Measurements from ENCODE around the gene SNAP47.

SNAP47 gene

DNA sequence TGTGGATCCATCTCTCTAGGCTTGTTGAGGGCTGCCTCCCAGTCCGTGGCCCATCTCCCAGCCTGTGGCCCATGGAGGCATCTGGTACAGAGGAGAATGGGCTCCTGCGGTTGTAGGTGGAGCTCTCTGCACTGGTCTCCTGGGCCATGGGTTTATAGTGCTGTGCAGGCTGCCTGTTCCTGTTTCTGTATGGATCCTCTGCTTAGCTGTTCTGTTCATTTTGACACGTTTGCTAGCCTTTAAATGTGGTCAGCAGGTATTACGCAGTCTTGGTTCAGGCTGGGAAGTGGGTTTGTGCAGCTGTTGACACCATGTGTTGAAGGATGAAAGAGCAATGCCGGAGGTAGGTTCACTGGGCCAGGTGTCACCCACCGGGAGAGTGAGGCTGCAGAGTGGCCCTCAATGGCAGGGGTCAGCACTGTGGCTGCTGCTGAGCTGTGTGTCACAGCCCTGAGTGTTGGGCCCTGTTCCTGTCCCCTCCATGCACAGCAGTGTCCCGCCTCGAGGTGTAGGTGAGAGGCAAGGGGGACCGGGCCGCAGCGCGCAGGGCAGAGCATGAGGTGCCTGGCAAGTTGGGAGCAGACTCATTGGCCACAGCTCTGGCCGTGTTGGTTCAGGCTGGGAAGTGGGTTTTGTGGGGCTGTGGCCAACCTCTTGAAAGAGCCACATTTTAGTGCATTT lies 39.0 kb downstream of the SNAP47 start:
- TF ChIP-seq, protein P1, sequence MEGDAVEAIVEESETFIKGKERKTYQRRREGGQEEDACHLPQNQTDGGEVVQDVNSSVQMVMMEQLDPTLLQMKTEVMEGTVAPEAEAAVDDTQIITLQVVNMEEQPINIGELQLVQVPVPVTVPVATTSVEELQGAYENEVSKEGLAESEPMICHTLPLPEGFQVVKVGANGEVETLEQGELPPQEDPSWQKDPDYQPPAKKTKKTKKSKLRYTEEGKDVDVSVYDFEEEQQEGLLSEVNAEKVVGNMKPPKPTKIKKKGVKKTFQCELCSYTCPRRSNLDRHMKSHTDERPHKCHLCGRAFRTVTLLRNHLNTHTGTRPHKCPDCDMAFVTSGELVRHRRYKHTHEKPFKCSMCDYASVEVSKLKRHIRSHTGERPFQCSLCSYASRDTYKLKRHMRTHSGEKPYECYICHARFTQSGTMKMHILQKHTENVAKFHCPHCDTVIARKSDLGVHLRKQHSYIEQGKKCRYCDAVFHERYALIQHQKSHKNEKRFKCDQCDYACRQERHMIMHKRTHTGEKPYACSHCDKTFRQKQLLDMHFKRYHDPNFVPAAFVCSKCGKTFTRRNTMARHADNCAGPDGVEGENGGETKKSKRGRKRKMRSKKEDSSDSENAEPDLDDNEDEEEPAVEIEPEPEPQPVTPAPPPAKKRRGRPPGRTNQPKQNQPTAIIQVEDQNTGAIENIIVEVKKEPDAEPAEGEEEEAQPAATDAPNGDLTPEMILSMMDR (IDR thresholded peaks at IDR 0.05; ENCODE audit: insufficient read depth, low read depth, low read length, missing control alignments): no peak
- DNase-seq (ENCODE audit: low read depth): no peak
- no peak overlapping the region for H3K4me3 ChIP-seq (ENCODE audit: low read depth, low read length)

DNA sequence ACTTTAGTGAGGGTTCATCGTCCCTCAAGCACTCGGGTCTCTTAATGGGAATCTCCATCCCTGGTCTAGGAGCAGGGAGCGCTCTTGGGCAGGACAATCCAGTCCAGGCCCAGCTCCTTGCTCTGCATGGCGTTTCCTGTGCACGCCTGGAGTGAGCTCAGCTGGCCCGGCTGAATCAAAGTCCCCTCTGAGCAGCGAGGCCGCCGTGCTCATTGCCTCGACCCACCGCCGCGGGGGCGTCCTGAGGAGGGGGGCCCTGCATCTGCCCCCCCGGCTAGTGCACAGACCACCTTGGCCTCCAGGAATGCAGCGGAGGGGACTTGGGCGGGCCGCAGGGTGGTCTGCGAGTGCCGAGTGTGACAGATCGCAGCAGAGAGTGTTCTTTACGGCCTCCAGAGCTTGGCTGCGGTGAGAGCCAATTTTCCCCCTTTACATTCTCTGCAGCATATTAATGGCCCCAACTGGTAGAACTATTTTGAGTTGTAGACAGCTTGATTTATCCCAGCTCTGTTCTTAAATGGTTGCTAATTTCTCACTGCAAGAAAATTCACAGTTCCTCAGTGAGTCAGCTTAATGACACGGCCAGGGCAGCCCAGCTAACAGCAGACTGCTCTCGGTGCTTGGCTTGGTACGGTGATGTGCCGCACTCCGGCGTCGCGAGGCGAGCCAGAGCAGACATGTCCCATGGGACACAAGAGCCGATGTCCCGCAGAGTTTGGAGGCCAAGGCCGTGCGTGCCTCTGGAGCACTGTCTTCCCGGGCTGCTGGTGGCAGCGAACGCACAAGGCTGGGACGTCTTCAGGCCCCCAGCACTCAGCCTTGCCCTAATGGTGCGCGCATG lies 39.8 kb downstream of the SNAP47 start:
- no peak for DNase-seq (ENCODE audit: low read depth)
- TF ChIP-seq, protein P1 (IDR thresholded peaks at IDR 0.05; ENCODE audit: insufficient read depth, low read depth, low read length, missing control alignments): no peak
- no peak overlapping the region for H3K4me3 ChIP-seq (ENCODE audit: low read depth, low read length)

DNA sequence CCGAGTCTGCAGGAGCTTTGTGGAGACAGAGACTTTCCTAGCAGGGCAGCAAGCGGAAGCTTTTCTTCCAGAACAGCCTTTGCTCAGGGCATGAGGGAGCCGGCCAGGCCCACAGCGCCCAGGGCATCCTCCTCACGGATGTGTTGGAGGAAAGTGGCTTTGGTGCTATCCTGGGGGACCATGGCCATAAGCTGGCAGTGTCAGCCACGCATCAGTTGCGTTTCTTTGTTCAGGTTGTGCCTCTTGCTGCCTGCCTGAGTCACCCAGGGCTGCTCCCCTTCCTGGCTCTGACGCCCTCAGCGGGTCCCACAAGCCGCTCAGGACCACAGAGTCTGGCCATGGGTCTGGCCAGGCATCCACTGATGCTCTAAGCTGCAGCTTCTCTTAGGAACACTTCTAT lies 40.6 kb downstream of the SNAP47 start:
- H3K4me3 ChIP-seq (ENCODE audit: low read depth, low read length): no peak overlapping the region
- TF ChIP-seq, protein P1 (IDR thresholded peaks at IDR 0.05; ENCODE audit: insufficient read depth, low read depth, low read length, missing control alignments): no peak
- no peak for DNase-seq (ENCODE audit: low read depth)

DNA sequence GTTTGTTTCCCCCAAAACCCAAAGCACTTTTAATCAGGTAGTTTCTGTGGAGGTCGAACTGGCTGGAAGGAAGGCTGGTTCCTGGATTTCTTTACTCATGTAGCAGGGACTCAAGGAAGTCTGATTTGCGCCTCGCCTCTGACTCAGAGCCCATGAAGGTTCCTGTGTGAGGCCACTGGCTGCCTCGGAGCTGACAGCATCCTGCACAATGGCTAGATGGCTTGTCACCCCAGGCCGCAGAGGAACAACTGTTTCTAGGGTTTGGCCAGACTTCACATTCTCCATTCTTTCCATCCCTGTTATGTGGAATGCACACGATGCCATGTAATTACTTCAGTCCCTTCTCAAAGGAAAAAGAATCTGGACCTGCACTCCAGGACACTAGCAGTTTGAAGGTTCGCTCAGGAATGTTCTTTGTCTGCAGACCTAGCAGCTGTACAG lies 41.1 kb downstream of the SNAP47 start:
- TF ChIP-seq, protein P1 (IDR thresholded peaks at IDR 0.05; ENCODE audit: insufficient read depth, low read depth, low read length, missing control alignments): no peak

DNA sequence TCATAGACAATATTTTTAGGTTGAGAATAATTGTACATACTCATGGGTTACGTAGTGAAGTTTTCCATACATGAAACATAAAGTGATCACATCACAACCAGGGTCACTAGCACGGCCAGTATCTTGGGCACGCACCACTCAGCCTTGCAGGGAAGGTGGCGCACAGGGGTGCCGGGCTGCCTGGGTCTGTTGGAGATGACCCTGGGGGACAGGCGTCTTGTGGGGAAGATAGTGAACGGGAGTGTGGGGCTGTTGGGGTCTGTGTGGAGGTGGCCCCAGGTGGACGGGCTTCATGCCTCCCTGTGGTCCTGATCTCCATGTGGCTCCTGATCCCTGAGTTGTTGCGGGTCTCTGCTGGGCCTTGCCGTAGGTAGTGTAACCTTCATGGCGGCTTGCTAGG lies 41.9 kb downstream of the SNAP47 start:
- TF ChIP-seq, protein P1 (IDR thresholded peaks at IDR 0.05; ENCODE audit: insufficient read depth, low read depth, low read length, missing control alignments): no peak
- no peak for DNase-seq (ENCODE audit: low read depth)
- H3K4me3 ChIP-seq (ENCODE audit: low read depth, low read length): no peak overlapping the region

More for the DNA sequence above, 41.1 kb downstream of the SNAP47 start:
- no peak overlapping the region for H3K4me3 ChIP-seq (ENCODE audit: low read depth, low read length)
- DNase-seq (ENCODE audit: low read depth): no peak

DNA sequence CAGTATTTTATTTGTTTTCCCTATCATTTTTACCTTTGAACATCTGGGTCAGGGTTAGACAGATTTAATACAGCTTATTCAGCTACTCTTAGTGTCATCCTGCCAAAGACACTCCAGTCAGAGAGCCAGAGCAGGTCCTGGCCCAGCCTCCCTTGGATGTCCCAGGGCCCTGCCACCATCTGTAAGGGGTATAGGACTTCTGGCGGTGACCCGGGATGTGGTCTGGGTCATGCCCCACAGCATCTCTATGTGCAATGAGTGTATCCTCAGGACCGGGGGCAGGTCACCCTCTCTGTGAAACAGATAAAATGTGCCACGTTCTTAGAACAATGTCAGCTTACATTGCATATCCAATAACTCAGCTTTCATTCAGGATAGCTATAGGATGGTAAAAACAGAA lies 42.4 kb downstream of the SNAP47 start:
- TF ChIP-seq, protein P1 (IDR thresholded peaks at IDR 0.05; ENCODE audit: insufficient read depth, low read depth, low read length, missing control alignments): no peak
- DNase-seq (ENCODE audit: low read depth): no peak
- no peak overlapping the region for H3K4me3 ChIP-seq (ENCODE audit: low read depth, low read length)
